Stimulated activated CD4-positive, alpha-beta T cell treated with anti-CD3 and anti-CD28 coated beads, Interleukin-4, amount 100 ng/mL, for 1 hour (primary cell): ENCODE results near the gene ENPP4.
A peak's percentile ranks its signal among the peaks of the same experiment; 100 is the strongest.
"Not testable (repeated sequence)": the region's sequence is repeated elsewhere in the genome, so short reads cannot be mapped to it uniquely, and the experiment has no call there.

ENCODE experiments used
- DNase-seq: peaks from one replicate; pipeline ENCODE4 v3.0.0-alpha.2; 2020

The ENPP4 gene, protein sequence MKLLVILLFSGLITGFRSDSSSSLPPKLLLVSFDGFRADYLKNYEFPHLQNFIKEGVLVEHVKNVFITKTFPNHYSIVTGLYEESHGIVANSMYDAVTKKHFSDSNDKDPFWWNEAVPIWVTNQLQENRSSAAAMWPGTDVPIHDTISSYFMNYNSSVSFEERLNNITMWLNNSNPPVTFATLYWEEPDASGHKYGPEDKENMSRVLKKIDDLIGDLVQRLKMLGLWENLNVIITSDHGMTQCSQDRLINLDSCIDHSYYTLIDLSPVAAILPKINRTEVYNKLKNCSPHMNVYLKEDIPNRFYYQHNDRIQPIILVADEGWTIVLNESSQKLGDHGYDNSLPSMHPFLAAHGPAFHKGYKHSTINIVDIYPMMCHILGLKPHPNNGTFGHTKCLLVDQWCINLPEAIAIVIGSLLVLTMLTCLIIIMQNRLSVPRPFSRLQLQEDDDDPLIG

GRCh38 chr6:46129629-46130511, at the start of gene ENPP4:
Gene ENPP4, plus strand, starts transcription at chr6:46129989. Its CDS starts 9,595 bp downstream, at chr6:46139584.
- peak; percentile 84 for DNase-seq

DNA sequence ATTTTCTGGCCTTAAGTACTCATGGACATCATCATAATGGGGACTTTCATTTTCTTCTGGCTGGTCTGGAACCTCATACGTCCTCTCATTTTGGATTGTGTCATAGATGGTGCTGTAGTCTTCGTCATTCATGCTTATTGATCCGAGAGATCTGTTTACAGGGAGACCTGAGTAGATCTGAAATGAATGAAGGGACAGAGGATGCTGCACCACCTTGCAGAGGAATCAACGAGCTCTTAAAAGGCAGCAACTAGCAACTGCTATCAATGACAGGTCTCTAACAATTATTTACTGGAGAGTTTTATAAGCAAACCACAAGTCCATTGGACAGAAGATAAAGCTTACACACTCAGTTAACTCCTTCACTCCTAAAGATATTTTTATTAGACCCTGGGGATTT, 49.7 kb upstream of the ENPP4 start:
- DNase-seq: no peak

DNA sequence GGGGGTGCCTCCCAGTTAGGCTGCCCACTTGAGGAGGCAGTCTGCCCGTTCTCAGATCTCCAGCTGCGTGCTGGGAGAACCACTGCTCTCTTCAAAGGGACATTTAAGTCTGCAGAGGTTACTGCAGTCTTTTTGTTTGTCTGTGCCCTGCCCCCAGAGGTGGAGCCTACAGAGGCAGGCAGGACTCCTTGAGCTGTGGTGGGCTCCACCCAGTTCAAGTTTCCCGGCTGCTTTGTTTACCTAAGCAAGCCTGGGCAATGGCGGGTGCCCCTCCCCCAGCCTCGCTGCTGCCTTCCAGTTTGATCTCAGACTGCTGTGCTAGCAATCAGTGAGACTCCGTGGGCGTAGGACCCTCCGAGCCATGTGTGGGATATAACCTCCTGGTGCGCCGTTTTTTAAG, 44.1 kb upstream of the ENPP4 start:
- not testable (repeated sequence) for DNase-seq

GRCh38 chr6:46090115-46091079, 39.4 kb upstream of the ENPP4 start:
- DNase-seq: peak; percentile 50

GRCh38 chr6:46091080-46091478, 38.7 kb upstream of the ENPP4 start:
- no peak for DNase-seq

- no peak for DNase-seq
Measured at GRCh38 chr6:46095251-46095650, 34.5 kb upstream of the ENPP4 start.

DNA sequence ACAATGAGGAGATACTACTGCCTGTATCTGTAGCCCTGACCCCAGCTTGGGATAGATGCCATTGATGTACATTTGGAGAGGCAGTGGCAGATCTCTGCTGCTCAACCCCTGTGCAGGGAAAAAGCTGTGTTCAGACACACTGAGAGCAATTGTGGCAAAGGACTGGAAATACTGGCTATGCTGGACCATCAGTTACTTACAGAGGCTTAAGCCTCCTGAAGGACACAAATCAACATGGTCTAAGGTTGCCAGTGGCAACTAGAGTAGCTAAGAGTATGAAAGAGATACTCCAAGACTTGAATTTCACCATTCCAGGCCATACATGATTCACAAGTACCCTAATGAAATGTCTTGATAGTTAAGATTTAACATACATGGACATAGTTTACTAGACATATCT, 32.4 kb upstream of the ENPP4 start:
- no peak for DNase-seq

DNA sequence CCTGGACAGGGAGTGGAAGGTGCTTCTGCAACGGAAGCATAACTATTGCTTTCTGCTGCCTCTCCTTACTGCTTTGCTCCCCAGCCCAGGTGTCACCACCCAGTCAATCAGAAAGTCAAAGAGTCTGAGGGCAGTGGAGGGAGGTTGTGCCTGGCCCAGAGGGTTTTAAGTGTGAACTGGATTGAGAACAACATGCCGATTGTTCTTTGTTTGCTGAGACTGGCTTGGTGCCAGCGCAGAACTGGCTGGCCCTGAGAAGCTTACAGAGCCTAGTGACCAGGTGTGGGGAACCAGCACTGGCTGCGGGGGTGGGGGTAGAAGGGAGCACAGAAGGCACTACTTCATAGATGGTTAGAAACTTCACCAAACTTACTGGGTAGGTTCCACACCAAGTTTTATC, 31.1 kb upstream of the ENPP4 start:
- no peak for DNase-seq

GRCh38 chr6:46099952-46100351, 29.8 kb upstream of the ENPP4 start:
- DNase-seq: no peak

DNA sequence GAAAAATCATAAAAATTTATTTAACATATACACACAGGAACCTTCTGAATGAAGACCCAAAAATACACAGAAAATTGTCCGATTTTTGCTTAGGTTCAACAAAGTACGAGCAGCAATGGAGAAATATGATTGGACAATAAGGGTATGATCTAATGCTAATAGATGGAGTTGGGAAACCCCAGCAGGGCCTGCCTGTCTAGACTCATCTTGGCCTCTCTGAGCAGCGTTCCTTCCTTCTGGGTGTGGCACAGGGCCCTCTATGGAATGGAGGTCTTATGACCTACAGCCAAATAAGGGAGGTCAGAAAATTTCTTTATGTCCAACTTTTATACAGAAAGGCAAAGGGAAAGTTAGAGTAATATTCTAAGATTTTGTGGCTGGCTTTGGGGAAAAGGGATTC, 27.7 kb upstream of the ENPP4 start:
- no peak for DNase-seq

GRCh38 chr6:46103441-46104115, 26.2 kb upstream of the ENPP4 start:
- DNase-seq: no peak

DNA sequence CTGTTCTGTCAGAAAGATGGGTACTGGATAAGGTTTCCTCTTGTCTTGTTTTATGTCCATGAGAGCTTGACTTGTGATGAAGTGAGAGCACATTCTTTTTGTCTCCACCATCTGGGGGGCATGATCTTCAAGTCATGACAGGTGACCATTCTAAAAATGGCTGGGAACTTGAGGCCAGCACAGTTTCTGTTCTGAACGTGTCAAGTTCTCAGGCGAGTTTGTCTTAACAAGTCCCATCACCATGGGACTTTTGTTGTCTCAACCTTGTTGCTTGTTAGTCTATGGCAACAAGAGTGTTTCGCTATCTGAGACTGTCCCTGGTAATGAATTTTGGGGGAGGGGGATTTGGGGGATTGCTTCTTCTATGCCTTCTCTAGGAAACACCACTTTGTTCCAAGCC, 25.6 kb upstream of the ENPP4 start:
- no peak for DNase-seq

GRCh38 chr6:46105568-46105967, 24.2 kb upstream of the ENPP4 start:
- no peak for DNase-seq

- DNase-seq: no peak
Measured at GRCh38 chr6:46113370-46113769, 16.4 kb upstream of the ENPP4 start.

DNA sequence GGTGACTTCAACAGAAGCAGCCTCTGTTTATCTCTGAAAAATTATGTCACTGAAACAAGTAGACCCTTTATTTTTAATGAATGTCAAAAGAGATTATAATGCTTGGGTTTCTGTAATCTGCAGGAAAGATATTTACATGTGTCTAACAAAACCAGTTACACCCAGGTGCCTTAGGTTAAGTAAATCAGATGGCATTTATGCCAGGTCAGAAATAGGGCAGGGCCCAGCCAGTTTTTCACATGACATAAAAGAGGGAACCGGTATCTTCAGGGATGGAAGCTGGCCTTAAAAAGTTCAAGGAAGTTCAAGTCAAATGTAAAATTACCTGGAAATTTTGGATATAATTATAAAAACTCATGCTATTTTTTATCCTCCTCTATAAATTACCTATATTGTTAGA, 14.2 kb upstream of the ENPP4 start:
- no peak for DNase-seq

GRCh38 chr6:46116289-46116688, 13.5 kb upstream of the ENPP4 start:
- DNase-seq: no peak

- no peak for DNase-seq
Measured at GRCh38 chr6:46118157-46118556, 11.6 kb upstream of the ENPP4 start.

DNA sequence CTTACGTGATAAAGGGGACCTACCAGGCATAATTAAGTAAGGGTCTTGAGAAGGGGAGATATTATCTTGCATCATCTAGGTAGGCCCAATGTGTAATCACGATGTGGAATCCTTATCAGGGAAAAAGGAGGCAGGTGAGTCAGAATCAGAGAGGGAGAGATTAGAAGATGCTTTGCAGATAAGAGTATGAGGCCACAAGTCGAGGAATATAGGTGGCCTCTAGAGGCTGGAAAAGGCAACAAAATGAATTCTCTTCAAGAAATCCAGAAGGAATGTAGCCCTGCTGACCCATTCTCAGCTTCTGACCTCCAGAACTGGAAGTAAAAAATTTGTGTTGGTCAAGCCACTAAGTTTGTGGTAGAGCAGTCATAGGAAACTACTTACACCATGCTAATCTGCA, 11.0 kb upstream of the ENPP4 start:
- DNase-seq: no peak

- not testable (repeated sequence) for DNase-seq
Measured at GRCh38 chr6:46119679-46120078, 10.1 kb upstream of the ENPP4 start.

GRCh38 chr6:46128476-46128875, 1.3 kb upstream of the ENPP4 start:
- no peak for DNase-seq

DNA sequence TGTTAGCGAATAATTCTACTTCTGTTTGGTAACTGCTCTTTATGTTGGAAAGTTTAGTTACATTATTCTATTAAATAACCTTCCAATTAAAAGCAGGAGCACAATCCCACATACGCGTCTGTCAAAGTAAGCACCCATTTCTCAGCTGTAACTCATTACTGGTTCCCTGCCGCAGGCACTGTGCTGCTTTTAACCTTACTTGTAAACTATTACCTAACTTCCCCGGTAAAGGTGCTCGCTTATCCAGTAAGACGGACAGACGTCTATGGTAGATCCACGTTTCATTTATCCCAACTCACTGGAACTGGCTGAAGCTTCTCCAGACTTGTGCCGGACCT, 529 bp upstream of the ENPP4 start:
- DNase-seq: no peak

GRCh38 chr6:46130666-46131065, 877 bp downstream of the ENPP4 start:
- DNase-seq: no peak
